A549 (cell line): Measurements from ENCODE around the gene EML1. TPM values are rescaled to one million over a fixed set of nuclear protein-coding genes. Genes with fewer than 3 reads are reported as not detected.
A peak's percentile ranks its signal among the peaks of the same experiment; 100 is the strongest.

Source experiments
- ATAC-seq, 2 experiments: fragments of 200-7000 bp in 1 of 2; fragments of >200 bp in 1 of 2; cut with Nextera tagmentation in 1 of 2; cut with Tn5 transposase in 1 of 2; 3 replicates each; pipeline versions ENCODE4 v1.8.0 to v1.9.1; 2018 to 2020; ENCODE audit warnings: mild to moderate bottlenecking in 1 of 2, moderate library complexity in 1 of 2
- CTCF ChIA-PET: fragments of 300-600 bp; sonication (Branson Sonifier 250); formaldehyde crosslinking; extraction: SDS; loops from one replicate; lab custom pipeline; 2021; ENCODE audit warnings: antibody characterized with exemption, inconsistent platforms; lab: Yijun Ruan, JAX
- POLR2A ChIA-PET: fragments of 350-600 bp; formaldehyde crosslinking; extraction: SDS; loops from one replicate; lab custom pipeline; 2021; ENCODE audit warnings: antibody characterized with exemption, inconsistent platforms; lab: Yijun Ruan, JAX
- DNase-seq, 2 experiments: peaks; one replicate each; pipeline versions ENCODE4 v3.0.0 to v3.0.0-alpha.2; 2011 to 2016; ENCODE audit warnings: low read depth in 1 of 2, low spot score in 1 of 2
- FAIRE-seq: peaks from 2 replicates; lab custom pipeline; 2011; peaks lifted over from hg19 to GRCh38; lab: Jason Lieb, UNC
- H3K27ac ChIP-seq, 2 experiments: fragments of >200 bp; sonication (Bioruptor Twin); formaldehyde crosslinking; 3 replicates each; pipeline ENCODE4 v1.5.1; 2016 to 2017
- H3K4me1 ChIP-seq: fragments of >200 bp; sonication (Bioruptor Twin); formaldehyde crosslinking; 3 replicates; pipeline ENCODE4 v1.6.1; 2016
- H3K4me2 ChIP-seq: fragments of >200 bp; sonication (Bioruptor Twin); formaldehyde crosslinking; 3 replicates; pipeline ENCODE4 v1.6.1; 2016
- H3K4me3 ChIP-seq: fragments of >200 bp; sonication (Bioruptor Twin); formaldehyde crosslinking; 3 replicates; pipeline ENCODE4 v1.5.1; 2016
- H3K9me3 ChIP-seq: fragments of >200 bp; sonication (Bioruptor Twin); formaldehyde crosslinking; 3 replicates; pipeline ENCODE4 v1.6.1; 2016
- BHLHE40 ChIP-seq: IDR thresholded peaks from 2 replicates; pipeline ENCODE4 v1.6.1; 2012; ENCODE audit warnings: low read depth, low read length, inconsistent platforms
- CBX2 ChIP-seq: fragments of 200-600 bp; sonication (generic); IDR thresholded peaks from 2 replicates; pipeline ENCODE4 v1.6.1; 2016; ENCODE audit warnings: low read depth, mild to moderate bottlenecking, borderline replicate concordance
- E2F6 ChIP-seq: IDR thresholded peaks from 2 replicates; pipeline ENCODE4 v1.6.1; 2012; ENCODE audit warnings: low read depth, borderline replicate concordance
- EHF ChIP-seq: fragments of 250-450 bp; sonication (Bioruptor Pico); IDR thresholded peaks from 2 replicates; pipeline ENCODE4 v1.5.0; 2020; ENCODE audit warnings: mild to moderate bottlenecking
- EHMT2 ChIP-seq: fragments of 200-600 bp; sonication (generic); IDR thresholded peaks from 2 replicates; pipeline ENCODE4 v1.6.1; 2016; ENCODE audit warnings: antibody characterized with exemption, low read depth, mild to moderate bottlenecking, moderate library complexity
- FOSB ChIP-seq: fragments of 250-450 bp; sonication (Bioruptor Pico); IDR thresholded peaks from 2 replicates; pipeline ENCODE4 v1.5.0; 2020; ENCODE audit warnings: mild to moderate bottlenecking, moderate library complexity
- FOSL2 ChIP-seq, 2 experiments: fragments of 450-650 bp in 1 of 2; fragments of >200 bp in 1 of 2; sonication (Bioruptor Twin) in 1 of 2; formaldehyde crosslinking; IDR thresholded peaks; 2 replicates each; pipeline versions ENCODE4 v1.5.0 to v1.6.1; 2016 to 2020; ENCODE audit warnings: mild to moderate bottlenecking in 1 of 2, moderate library complexity in 1 of 2
- HDAC2 ChIP-seq: fragments of 200-600 bp; sonication (generic); IDR thresholded peaks from 2 replicates; pipeline ENCODE4 v1.6.1; 2016
- HEYL ChIP-seq: fragments of 250-450 bp; sonication (Bioruptor Pico); IDR thresholded peaks from 2 replicates; pipeline ENCODE4 v1.8.0; 2021; ENCODE audit warnings: mild to moderate bottlenecking, moderate library complexity
- HOXB13 ChIP-seq: fragments of 250-450 bp; sonication (Bioruptor Pico); IDR thresholded peaks from 2 replicates; pipeline ENCODE4 v1.5.0; 2020; ENCODE audit warnings: low read depth, mild to moderate bottlenecking, moderate library complexity
- JUN ChIP-seq, 2 experiments: fragments of >200 bp; sonication (Bioruptor Twin); formaldehyde crosslinking; IDR thresholded peaks; 2 replicates in 1 of 2; 3 replicates in 1 of 2; pipeline ENCODE4 v1.6.1; 2016 to 2017
- JUNB ChIP-seq: fragments of >200 bp; sonication (Bioruptor Twin); formaldehyde crosslinking; IDR thresholded peaks from 2 replicates; pipeline ENCODE4 v1.6.1; 2016
- KDM1A ChIP-seq: fragments of 200-600 bp; sonication (generic); IDR thresholded peaks from 2 replicates; pipeline ENCODE4 v1.6.1; 2016; ENCODE audit warnings: low read depth, mild to moderate bottlenecking
- KDM5A ChIP-seq: fragments of 200-600 bp; sonication (generic); IDR thresholded peaks from 2 replicates; pipeline ENCODE4 v1.6.1; 2016; ENCODE audit warnings: antibody characterized with exemption, mild to moderate bottlenecking
- MAX ChIP-seq: IDR thresholded peaks from 2 replicates; pipeline ENCODE4 v1.6.1; 2012
- POLR2A ChIP-seq: IDR thresholded peaks from 2 replicates; pipeline ENCODE4 v1.6.1; 2012; ENCODE audit warnings: mild to moderate bottlenecking, low read length
- RAD21 ChIP-seq, 2 experiments: fragments of >200 bp in 1 of 2; sonication (Bioruptor Twin) in 1 of 2; formaldehyde crosslinking in 1 of 2; IDR thresholded peaks in 1 of 2; conservative IDR thresholded peaks in 1 of 2; 2 replicates in 1 of 2; 3 replicates in 1 of 2; pipeline ENCODE4 v1.6.1; 2012 to 2018; ENCODE audit warnings: inconsistent platforms in 1 of 2
- RCOR1 ChIP-seq: fragments of 150-350 bp; IDR thresholded peaks from 2 replicates; pipeline ENCODE4 v1.6.1; 2014; ENCODE audit warnings: antibody characterized with exemption, low read length, low read depth
- RFX5 ChIP-seq: fragments of 450-650 bp; IDR thresholded peaks from 2 replicates; pipeline ENCODE4 v1.7.1; 2014; ENCODE audit warnings: antibody characterized with exemption, mild to moderate bottlenecking, moderate library complexity
- ZC3H11A ChIP-seq: fragments of 450-650 bp; IDR thresholded peaks from 2 replicates; pipeline ENCODE4 v1.6.1; 2014; ENCODE audit warnings: antibody characterized with exemption, mild to moderate bottlenecking
- ZFP36 ChIP-seq: fragments of 450-650 bp; IDR thresholded peaks from 2 replicates; pipeline ENCODE4 v1.6.1; 2014; ENCODE audit warnings: borderline replicate concordance; ENCODE audit not compliant: partially characterized antibody
- ZNF302 ChIP-seq: fragments of 250-450 bp; sonication (Bioruptor Pico); IDR thresholded peaks from 2 replicates; pipeline ENCODE4 v1.9.0; 2021; ENCODE audit warnings: inconsistent platforms, mild to moderate bottlenecking, moderate library complexity
- WGBS: methylation state at CpG from one replicate; pipeline ENCODE4 v1.1.6; 2017; ENCODE audit errors: missing lambda C conversion rate; 5-methylcytosine and 5-hydroxymethylcytosine counted together
- polyA plus RNA-seq, 4 experiments: library from polyadenylated mRNA; depleted of rRNA in 3 of 4; stranded (reverse); fragments of >200 nt; fragmentation: RNase III in 1 of 4; extraction: RNeasy Plus Mini Kit Qiagen cat#74134 plus additional on column Dnase treatment in 1 of 4; gene quantifications; 2 replicates in 3 of 4; 3 replicates in 1 of 4; pipeline ENCODE4 v1.2.3, GENCODE V29; 2011 to 2017
- TF ChIP-seq, protein P1 (sequence below): fragments of >200 bp; sonication (Bioruptor Twin); formaldehyde crosslinking; IDR thresholded peaks from 3 replicates; pipeline ENCODE4 v1.5.1; 2016
- TF ChIP-seq, protein P2 (sequence below): fragments of >200 bp; sonication (Bioruptor Twin); formaldehyde crosslinking; IDR thresholded peaks from 3 replicates; pipeline ENCODE4 v1.6.1; 2016
- TF ChIP-seq, protein P3 (sequence below): IDR thresholded peaks from 2 replicates; pipeline ENCODE4 v1.6.1; 2012
- TF ChIP-seq, protein P4 (sequence below): fragments of 150-350 bp; IDR thresholded peaks from 2 replicates; pipeline ENCODE4 v1.6.1; 2014; ENCODE audit warnings: low read depth, mild to moderate bottlenecking, low read length

Gene EML1
- polyA plus RNA-seq, 2 of the 4 experiments (the other 2 are of a cell fraction): 29.7 to 30.8 TPM

DNA sequence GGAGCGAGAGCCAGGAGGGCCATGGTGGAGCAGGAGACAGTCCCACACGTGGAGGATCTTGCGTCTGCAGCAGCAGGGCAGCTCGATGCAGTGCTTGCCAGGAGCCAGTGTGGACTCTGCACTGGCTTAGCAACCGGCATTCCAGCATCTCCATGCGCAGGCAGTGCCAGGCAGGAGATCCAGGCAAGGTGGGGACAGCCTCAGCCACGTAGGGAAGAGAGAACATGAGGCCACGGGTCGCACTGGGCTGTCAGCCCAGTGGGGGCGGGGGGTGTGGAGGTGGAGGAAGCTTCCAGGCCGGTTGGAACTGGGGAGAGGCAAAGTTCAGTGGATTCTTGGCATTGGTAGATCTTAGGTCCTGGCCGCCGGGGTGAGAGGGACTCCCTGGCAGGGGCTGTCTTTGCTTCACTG is 151.0 kb downstream of the EML1 start:
- CTCF ChIA-PET: no interaction called here
- Histone ChIP-seq H3K4me3 (no peak overlapping the region), H3K27ac (no peak overlapping the region), H3K4me2 (no peak overlapping the region), H3K4me1 (peaks cover 4% of the 10 kb centered on the region; the same call in 1 of the 3 replicates), H3K9me3 (no peaks in the 10 kb centered on the region)
- ATAC-seq: no peak
- 84% methylated on average over 13 of the region's 13 CpGs for WGBS
- no peak for DNase-seq
- TF ChIP-seq, protein P1, sequence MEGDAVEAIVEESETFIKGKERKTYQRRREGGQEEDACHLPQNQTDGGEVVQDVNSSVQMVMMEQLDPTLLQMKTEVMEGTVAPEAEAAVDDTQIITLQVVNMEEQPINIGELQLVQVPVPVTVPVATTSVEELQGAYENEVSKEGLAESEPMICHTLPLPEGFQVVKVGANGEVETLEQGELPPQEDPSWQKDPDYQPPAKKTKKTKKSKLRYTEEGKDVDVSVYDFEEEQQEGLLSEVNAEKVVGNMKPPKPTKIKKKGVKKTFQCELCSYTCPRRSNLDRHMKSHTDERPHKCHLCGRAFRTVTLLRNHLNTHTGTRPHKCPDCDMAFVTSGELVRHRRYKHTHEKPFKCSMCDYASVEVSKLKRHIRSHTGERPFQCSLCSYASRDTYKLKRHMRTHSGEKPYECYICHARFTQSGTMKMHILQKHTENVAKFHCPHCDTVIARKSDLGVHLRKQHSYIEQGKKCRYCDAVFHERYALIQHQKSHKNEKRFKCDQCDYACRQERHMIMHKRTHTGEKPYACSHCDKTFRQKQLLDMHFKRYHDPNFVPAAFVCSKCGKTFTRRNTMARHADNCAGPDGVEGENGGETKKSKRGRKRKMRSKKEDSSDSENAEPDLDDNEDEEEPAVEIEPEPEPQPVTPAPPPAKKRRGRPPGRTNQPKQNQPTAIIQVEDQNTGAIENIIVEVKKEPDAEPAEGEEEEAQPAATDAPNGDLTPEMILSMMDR: no peak
- no peak for TF ChIP-seq RAD21 (conservative IDR thresholded peaks at IDR 0.05 in 1 of 2, IDR thresholded peaks at IDR 0.05 in 1 of 2)
- TF ChIP-seq, protein P2, sequence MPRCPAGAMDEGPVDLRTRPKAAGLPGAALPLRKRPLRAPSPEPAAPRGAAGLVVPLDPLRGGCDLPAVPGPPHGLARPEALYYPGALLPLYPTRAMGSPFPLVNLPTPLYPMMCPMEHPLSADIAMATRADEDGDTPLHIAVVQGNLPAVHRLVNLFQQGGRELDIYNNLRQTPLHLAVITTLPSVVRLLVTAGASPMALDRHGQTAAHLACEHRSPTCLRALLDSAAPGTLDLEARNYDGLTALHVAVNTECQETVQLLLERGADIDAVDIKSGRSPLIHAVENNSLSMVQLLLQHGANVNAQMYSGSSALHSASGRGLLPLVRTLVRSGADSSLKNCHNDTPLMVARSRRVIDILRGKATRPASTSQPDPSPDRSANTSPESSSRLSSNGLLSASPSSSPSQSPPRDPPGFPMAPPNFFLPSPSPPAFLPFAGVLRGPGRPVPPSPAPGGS: no peak
- TF ChIP-seq, protein P3, sequence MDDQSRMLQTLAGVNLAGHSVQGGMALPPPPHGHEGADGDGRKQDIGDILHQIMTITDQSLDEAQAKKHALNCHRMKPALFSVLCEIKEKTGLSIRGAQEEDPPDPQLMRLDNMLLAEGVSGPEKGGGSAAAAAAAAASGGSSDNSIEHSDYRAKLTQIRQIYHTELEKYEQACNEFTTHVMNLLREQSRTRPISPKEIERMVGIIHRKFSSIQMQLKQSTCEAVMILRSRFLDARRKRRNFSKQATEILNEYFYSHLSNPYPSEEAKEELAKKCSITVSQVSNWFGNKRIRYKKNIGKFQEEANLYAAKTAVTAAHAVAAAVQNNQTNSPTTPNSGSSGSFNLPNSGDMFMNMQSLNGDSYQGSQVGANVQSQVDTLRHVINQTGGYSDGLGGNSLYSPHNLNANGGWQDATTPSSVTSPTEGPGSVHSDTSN: no peak
- TF ChIP-seq ZFP36: no peak
- TF ChIP-seq HEYL (CRISPR knock-in tag): no peak
- TF ChIP-seq JUNB: no peak
- no peak for TF ChIP-seq E2F6
- TF ChIP-seq MAX: no peak
- TF ChIP-seq POLR2A: no peak
- no peak for TF ChIP-seq HDAC2
- no peak for TF ChIP-seq RFX5
- no peak for FAIRE-seq
- POLR2A ChIA-PET: no interaction called here

GRCh38 chr14:99945732-99946651 is 152.8 kb downstream of the EML1 start:
- CTCF ChIA-PET: interaction anchor here (0.7 to 5.1 kb wide), 31 partner anchors 9 to 944 kb away, joined by 3 to 44 read pairs (median 5); no protein-coding TSS in a partner anchor
- WGBS: 65% methylated on average over 15 of the region's 17 CpGs
- no peak for TF ChIP-seq HOXB13 (CRISPR knock-in tag)
- TF ChIP-seq JUN (IDR thresholded peaks at IDR 0.05): no peak
- TF ChIP-seq ZFP36: no peak
- TF ChIP-seq KDM1A: no peak
- TF ChIP-seq CBX2: no peak
- no peak for TF ChIP-seq ZNF302
- TF ChIP-seq EHF (CRISPR knock-in tag): no peak
- no peak for TF ChIP-seq ZC3H11A
- TF ChIP-seq, protein P2: no peak
- no peak for TF ChIP-seq MAX
- no peak for TF ChIP-seq RCOR1
- no peak for TF ChIP-seq FOSB (CRISPR knock-in tag)
- TF ChIP-seq EHMT2: no peak
- TF ChIP-seq, protein P4, sequence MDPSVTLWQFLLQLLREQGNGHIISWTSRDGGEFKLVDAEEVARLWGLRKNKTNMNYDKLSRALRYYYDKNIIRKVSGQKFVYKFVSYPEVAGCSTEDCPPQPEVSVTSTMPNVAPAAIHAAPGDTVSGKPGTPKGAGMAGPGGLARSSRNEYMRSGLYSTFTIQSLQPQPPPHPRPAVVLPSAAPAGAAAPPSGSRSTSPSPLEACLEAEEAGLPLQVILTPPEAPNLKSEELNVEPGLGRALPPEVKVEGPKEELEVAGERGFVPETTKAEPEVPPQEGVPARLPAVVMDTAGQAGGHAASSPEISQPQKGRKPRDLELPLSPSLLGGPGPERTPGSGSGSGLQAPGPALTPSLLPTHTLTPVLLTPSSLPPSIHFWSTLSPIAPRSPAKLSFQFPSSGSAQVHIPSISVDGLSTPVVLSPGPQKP: no peak
- TF ChIP-seq FOSL2 (IDR thresholded peaks at IDR 0.05): no peak
- TF ChIP-seq FOSL2 (CRISPR knock-in tag; IDR thresholded peaks at IDR 0.05): no peak
- TF ChIP-seq BHLHE40: no peak
- no peak for TF ChIP-seq KDM5A
- no peak for TF ChIP-seq E2F6

More at GRCh38 chr14:99945732-99946651, 152.8 kb downstream of the EML1 start:
- ATAC-seq: peak in 1 of 2 experiments; percentile 24; a peak in 3 of 6 replicates
- POLR2A ChIA-PET: no interaction called here
- no peak for FAIRE-seq
- H3K4me1 ChIP-seq: peaks cover 8% of the 10 kb centered on the region; the same call in 1 of the 3 replicates
- DNase-seq: no peak
- H3K4me3 ChIP-seq: no peak overlapping the region
- H3K4me2 ChIP-seq: no peak overlapping the region
- H3K9me3 ChIP-seq: no peaks in the 10 kb centered on the region
- H3K27ac ChIP-seq: no peak overlapping the region
